HG03520 (cell line): ENCODE results near the gene CHIC1.

ENCODE experiments used
- ATAC-seq: cut with Tn5 transposase; IDR thresholded peaks from one replicate; pipeline ENCODE4 v1.9.1; 2021; ENCODE audit warnings: mild to moderate bottlenecking, moderate library complexity; ENCODE audit not compliant: unreplicated experiment

Gene CHIC1

GRCh38 chrX:73728602-73729001 lies 165.6 kb downstream of the CHIC1 start:
- ATAC-seq, result no peak
